ENCODE results near the gene GGT6.
A peak's percentile ranks its signal among the peaks of the same experiment; 100 is the strongest.

The GGT6 gene

DNA sequence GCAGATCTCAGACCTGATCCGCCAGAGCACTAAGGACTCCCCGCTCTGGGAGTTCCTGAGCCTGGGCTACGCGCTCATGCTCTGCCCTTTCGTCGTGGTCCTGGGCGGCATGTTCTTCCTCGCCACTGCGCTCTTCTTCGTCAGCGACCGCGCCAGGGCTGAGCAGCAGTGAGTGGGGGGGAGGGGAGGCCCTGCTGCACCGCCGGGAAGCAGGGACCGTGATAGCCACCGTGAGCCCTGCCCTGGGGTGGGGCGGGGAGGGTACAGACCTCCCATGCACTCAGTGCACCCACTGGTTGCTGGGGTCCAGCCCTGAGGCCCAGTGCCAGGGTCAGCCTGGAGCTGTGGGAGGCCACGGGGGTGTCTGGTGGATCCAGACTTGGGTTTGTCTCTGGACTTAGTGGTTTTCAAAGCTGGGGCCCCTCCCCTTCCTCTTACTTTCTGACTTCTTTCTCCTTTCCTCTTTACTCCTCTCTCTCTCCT, 24.1 kb downstream of the GGT6 start:
- H3K4me3 ChIP-seq (replicated peaks; ENCODE audit: low read depth, low read length) = no peak overlapping the region
- peaks cover 22% of the 10 kb centered on the region for H3K36me3 ChIP-seq (ENCODE audit: control insufficient read depth, insufficient read depth, low read length)
- no peaks in the 10 kb centered on the region for H3K27me3 ChIP-seq (replicated peaks; ENCODE audit: control insufficient read depth, insufficient read depth, low read length)
- DNase-seq (ENCODE audit: extremely low read depth, insufficient read length) = peak; percentile 28
- TF ChIP-seq, protein P1, sequence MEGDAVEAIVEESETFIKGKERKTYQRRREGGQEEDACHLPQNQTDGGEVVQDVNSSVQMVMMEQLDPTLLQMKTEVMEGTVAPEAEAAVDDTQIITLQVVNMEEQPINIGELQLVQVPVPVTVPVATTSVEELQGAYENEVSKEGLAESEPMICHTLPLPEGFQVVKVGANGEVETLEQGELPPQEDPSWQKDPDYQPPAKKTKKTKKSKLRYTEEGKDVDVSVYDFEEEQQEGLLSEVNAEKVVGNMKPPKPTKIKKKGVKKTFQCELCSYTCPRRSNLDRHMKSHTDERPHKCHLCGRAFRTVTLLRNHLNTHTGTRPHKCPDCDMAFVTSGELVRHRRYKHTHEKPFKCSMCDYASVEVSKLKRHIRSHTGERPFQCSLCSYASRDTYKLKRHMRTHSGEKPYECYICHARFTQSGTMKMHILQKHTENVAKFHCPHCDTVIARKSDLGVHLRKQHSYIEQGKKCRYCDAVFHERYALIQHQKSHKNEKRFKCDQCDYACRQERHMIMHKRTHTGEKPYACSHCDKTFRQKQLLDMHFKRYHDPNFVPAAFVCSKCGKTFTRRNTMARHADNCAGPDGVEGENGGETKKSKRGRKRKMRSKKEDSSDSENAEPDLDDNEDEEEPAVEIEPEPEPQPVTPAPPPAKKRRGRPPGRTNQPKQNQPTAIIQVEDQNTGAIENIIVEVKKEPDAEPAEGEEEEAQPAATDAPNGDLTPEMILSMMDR (IDR thresholded peaks at IDR 0.05; ENCODE audit: insufficient read depth, low read length, poor library complexity, severe bottlenecking) = no peak

DNA sequence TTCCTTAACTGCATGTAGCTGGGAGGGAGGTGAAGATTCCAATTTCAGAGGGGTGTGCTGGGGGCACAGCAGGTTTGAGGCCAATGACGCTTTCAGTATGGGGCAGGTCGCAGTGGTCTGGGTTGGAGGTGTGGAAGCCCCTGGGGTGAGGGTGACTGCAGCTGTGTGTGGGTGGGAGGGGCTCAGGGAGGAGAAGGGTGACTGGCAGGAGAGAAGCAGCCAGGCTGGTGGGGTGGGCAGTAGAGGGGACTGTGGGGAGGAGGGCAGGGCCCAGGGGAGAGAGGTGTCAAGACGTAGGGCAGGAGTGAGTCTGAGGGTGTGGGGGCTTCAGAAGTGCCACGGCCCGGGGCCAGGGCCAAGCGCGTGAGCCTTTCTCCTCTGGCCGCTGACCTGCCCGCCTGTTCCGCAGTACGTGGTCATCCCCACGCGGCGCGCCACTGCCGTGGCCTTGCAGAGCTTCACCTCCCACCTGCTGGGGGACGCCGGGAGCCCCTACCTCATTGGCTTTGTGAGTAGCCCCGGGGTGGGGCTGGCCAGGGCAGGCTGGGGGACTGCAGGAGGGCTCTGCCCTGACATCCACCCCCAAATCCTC, 24.6 kb downstream of the GGT6 start:
- Histone ChIP-seq H3K36me3 (ENCODE audit: control insufficient read depth, insufficient read depth, low read length) (peaks cover 20% of the 10 kb centered on the region), H3K27me3 (replicated peaks; ENCODE audit: control insufficient read depth, insufficient read depth, low read length) (no peaks in the 10 kb centered on the region; the same call in 1 of the 2 replicates), H3K4me3 (replicated peaks; ENCODE audit: low read depth, low read length) (no peak overlapping the region)
- TF ChIP-seq, protein P1 (IDR thresholded peaks at IDR 0.05; ENCODE audit: insufficient read depth, low read length, poor library complexity, severe bottlenecking) = no peak
- DNase-seq (ENCODE audit: extremely low read depth, insufficient read length) = peak; percentile 34

DNA sequence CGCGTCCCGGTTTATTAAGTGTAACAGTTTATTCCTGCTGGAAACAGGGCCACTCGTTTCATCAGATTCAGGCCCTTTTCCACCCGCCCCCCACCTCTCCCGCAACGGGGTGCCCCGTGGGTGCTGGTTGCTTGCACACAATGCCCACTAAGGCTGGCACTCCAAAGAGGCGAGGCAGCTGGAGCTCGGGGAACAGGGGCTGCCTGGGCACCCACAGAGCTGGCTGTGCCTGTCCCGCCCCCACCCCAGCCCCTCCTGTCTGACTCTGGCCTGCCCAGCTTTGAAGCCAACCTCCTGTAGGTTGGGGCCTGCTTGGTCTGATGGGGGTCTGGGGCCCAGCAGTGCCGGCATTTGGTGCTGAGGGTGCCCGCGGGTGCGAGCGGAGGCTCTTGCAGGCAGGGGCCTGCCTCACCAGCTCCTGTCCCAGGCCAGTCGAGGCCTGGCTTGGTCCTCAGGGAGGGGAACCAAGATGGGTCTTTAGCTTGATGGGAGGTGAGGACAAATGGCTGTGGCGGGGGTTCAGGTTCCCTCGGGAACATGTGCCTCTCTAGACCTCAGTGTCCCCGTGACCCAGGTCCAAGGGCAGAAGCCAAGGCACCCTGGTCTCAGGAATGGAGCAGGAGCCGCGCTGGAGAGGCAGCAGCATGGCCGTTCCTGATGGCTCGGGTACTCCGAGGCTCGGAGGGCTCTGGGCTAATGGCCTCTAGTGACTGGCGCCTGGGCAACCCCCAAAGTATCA, 25.3 kb downstream of the GGT6 start:
- H3K27me3 ChIP-seq (replicated peaks; ENCODE audit: control insufficient read depth, insufficient read depth, low read length) = no peaks in the 10 kb centered on the region; the same call in 1 of the 2 replicates
- no peak overlapping the region for H3K4me3 ChIP-seq (replicated peaks; ENCODE audit: low read depth, low read length)
- peak; percentile 27 for DNase-seq (ENCODE audit: extremely low read depth, insufficient read length)
- H3K36me3 ChIP-seq (ENCODE audit: control insufficient read depth, insufficient read depth, low read length) = peaks cover 15% of the 10 kb centered on the region
- TF ChIP-seq, protein P1 (IDR thresholded peaks at IDR 0.05; ENCODE audit: insufficient read depth, low read length, poor library complexity, severe bottlenecking) = no peak

DNA sequence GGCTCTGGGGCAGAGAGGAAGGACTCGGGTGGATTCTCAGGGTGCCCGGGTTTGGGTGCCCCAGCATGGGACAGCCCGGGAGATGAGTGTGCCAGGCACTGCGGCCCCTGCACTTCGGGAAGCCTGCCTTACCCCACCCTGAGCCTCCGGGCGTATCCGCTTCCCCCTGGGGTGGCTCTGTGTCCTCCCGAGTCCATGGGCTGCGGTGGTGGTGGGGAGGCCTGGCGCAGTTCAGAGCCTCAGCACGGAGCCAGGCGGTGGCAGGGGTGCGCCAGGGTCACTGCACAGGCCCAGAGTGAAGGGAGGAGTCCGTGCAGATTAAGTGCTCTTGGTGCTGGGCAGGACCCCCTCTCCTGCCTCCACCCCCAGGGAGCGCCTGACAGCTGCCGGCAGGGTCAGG, 25.9 kb downstream of the GGT6 start:
- Histone ChIP-seq H3K4me3 (replicated peaks; ENCODE audit: low read depth, low read length) (no peak overlapping the region), H3K27me3 (replicated peaks; ENCODE audit: control insufficient read depth, insufficient read depth, low read length) (no peaks in the 10 kb centered on the region; the same call in 1 of the 2 replicates), H3K36me3 (ENCODE audit: control insufficient read depth, insufficient read depth, low read length) (peaks cover 10% of the 10 kb centered on the region)
- DNase-seq (ENCODE audit: extremely low read depth, insufficient read length) = peak; percentile 25
- TF ChIP-seq, protein P1 (IDR thresholded peaks at IDR 0.05; ENCODE audit: insufficient read depth, low read length, poor library complexity, severe bottlenecking) = no peak

DNA sequence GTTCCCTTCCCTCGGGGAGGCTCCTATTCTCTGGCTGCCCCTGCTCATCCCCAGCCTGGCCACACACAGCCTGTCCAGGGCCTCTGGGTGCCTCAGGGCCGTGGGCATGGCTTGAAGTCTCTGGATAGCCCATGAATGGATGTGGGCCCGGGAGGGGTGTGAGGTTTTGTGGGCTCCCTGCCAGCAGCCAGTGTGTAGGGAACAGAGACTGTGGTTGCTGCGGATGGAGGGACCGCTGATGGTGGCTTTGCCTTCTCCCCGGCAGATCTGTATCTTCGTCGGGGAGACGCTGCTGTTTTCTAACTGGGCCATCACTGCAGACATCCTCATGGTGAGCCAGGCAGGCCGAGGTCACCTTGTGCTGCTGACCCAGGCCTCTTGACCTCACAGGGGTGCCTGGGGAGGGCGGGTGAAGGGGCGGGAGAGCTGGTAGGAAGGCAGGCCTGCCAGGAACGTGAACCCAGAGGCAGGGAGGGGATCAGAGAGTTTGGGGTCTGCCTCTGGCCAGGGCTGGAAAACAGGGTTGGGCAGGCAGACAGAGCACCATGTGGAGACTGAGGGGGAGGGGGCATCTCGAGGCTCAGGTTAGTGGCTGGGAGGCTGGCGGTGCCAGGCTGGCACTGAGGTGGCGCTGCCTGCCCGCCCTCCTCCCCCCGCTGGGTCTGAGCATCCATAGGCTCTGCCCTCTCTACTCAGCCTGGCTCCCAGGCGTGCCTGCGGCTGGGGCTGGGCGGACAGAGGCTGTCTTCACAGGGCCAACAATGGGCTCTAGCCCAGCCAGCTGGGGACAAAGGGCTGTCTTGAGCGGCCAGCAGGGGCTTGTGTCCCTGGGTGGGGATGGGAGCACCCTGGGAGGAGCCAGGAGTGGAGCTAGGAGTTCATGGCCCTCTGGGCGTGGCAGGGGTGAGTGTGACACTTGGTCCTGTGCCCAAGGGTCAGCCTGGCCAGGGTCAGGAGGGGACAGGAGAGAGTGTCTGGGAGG, 26.6 kb downstream of the GGT6 start:
- Histone ChIP-seq H3K4me3 (replicated peaks; ENCODE audit: low read depth, low read length) (no peak overlapping the region), H3K27me3 (replicated peaks; ENCODE audit: control insufficient read depth, insufficient read depth, low read length) (no peaks in the 10 kb centered on the region; the same call in 1 of the 2 replicates), H3K36me3 (ENCODE audit: control insufficient read depth, insufficient read depth, low read length) (peaks cover 8% of the 10 kb centered on the region)
- TF ChIP-seq, protein P1 (IDR thresholded peaks at IDR 0.05; ENCODE audit: insufficient read depth, low read length, poor library complexity, severe bottlenecking) = no peak
- DNase-seq (ENCODE audit: extremely low read depth, insufficient read length) = peak; percentile 24
